IPS-20b (cell line): ENCODE data around the gene C3orf52.

ENCODE experiments used
- H3K27ac ChIP-seq: one replicate; pipeline ENCODE4 v1.5.1; 2013; ENCODE audit warnings: low read length
- H3K27me3 ChIP-seq: 2 replicates; pipeline ENCODE4 v1.6.1; 2013; ENCODE audit warnings: mild to moderate bottlenecking, low read length, inconsistent platforms; ENCODE audit not compliant: insufficient read depth
- H3K36me3 ChIP-seq: 2 replicates; pipeline ENCODE4 v1.6.1; 2013; ENCODE audit warnings: low read depth, mild to moderate bottlenecking, inconsistent platforms, low read length, moderate library complexity; ENCODE audit not compliant: insufficient read depth
- H3K4me1 ChIP-seq: 2 replicates; pipeline ENCODE4 v1.6.1; 2013; ENCODE audit warnings: mild to moderate bottlenecking, control low read depth, inconsistent platforms, low read length, moderate library complexity; ENCODE audit not compliant: insufficient read depth
- H3K4me3 ChIP-seq: 2 replicates; pipeline ENCODE4 v1.5.1; 2013; ENCODE audit warnings: mild to moderate bottlenecking, low read length, inconsistent platforms
- H3K9ac ChIP-seq: 2 replicates; pipeline ENCODE4 v1.6.1; 2013; ENCODE audit warnings: low read depth, mild to moderate bottlenecking, inconsistent platforms, low read length, moderate library complexity
- H3K9me3 ChIP-seq: 2 replicates; pipeline ENCODE4 v1.6.1; 2013; ENCODE audit warnings: mild to moderate bottlenecking, low read depth, low read length, inconsistent platforms; ENCODE audit not compliant: insufficient read depth

Gene C3orf52

GRCh38 chr3:112143689-112144088 is 57.5 kb downstream of the C3orf52 start:
- Histone ChIP-seq H3K36me3 (no peaks in the 10 kb centered on the region), H3K4me1 (no peaks in the 10 kb centered on the region; the same call in 1 of the 2 replicates), H3K27ac (no peak overlapping the region), H3K27me3 (no peaks in the 10 kb centered on the region), H3K9me3 (peaks cover 19% of the 10 kb centered on the region), H3K4me3 (no peak overlapping the region), H3K9ac (no peak overlapping the region)

- H3K4me3 ChIP-seq, result no peak overlapping the region
Observed at GRCh38 chr3:112149136-112149535, 62.9 kb downstream of the C3orf52 start.

GRCh38 chr3:112167758-112168157 is 81.6 kb downstream of the C3orf52 start:
- Histone ChIP-seq H3K27me3 (no peaks in the 10 kb centered on the region), H3K4me3 (no peak overlapping the region), H3K9ac (no peak overlapping the region), H3K27ac (no peak overlapping the region), H3K4me1 (no peaks in the 10 kb centered on the region), H3K9me3 (peaks cover 11% of the 10 kb centered on the region), H3K36me3 (no peaks in the 10 kb centered on the region)

More at GRCh38 chr3:112149136-112149535, 62.9 kb downstream of the C3orf52 start:
- Histone ChIP-seq H3K27ac (no peak overlapping the region), H3K9me3 (peaks cover 28% of the 10 kb centered on the region), H3K4me1 (no peaks in the 10 kb centered on the region), H3K27me3 (no peaks in the 10 kb centered on the region), H3K9ac (no peak overlapping the region), H3K36me3 (no peaks in the 10 kb centered on the region)
